Measurements from ENCODE around the gene MGAT5B. TPM values are rescaled to one million over a fixed set of nuclear protein-coding genes. Genes with fewer than 3 reads are reported as not detected.
A peak's percentile ranks its signal among the peaks of the same experiment; 100 is the strongest.

MGAT5B gene
- total and polyA plus RNA-seq, 4 donors = 0.02 to 0.25 TPM; not detected in 2

DNA sequence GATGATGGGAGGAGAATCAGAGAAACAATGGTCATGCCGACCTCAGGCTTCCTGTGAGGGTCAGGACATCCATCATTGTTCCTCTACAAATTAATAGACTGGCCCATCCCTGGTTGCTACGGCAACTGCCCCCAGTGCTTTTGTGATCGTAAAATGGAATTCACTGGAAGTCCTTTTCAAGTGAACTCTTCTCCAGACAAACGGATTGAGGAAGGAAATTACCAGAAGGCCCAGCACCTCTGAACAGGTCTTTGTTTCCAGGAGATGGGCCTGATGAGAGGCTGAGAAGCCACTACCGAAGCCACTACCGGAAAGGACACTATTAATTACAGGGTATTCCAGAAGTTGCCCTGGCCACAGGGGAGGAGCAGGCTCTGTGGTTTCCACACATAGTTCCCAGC, 126.0 kb downstream of the MGAT5B start:
- TF ChIP-seq NR2F2 (IDR thresholded peaks at IDR 0.05) (peak; percentile 70), HNF4A (conservative IDR thresholded peaks at IDR 0.05) (no peak)
- H3K27ac ChIP-seq (ENCODE audit: low read depth in 1 of 2, low read length in 2 of 2) = no peak overlapping the region
- H3K9ac ChIP-seq (ENCODE audit: low read depth in 1 of 2, low read length in 2 of 2) = no peak overlapping the region
- H3K4me1 ChIP-seq (ENCODE audit: control insufficient read depth in 4 of 4, insufficient read depth in 4 of 4, low read length in 3 of 4) = no peaks in the 10 kb centered on the region
- H3K36me3 ChIP-seq (ENCODE audit: control insufficient read depth in 4 of 4, insufficient read depth in 3 of 4, low read depth in 1 of 4, low read length in 3 of 4) = no peaks in the 10 kb centered on the region
- H3K27me3 ChIP-seq (ENCODE audit: control insufficient read depth in 4 of 4, insufficient read depth in 4 of 4, low read length in 3 of 4) = no peaks in the 10 kb centered on the region
- 53% methylated on average over 6 of the region's 6 CpGs for WGBS
- no peak for DNase-seq (ENCODE audit: low spot score)
- no peaks in the 10 kb centered on the region for H3K9me3 ChIP-seq (ENCODE audit: control insufficient read depth in 4 of 4, low read length in 3 of 4)
- no peak overlapping the region for H3K4me3 ChIP-seq (ENCODE audit: low read depth in 1 of 3, low read length in 3 of 3)

DNA sequence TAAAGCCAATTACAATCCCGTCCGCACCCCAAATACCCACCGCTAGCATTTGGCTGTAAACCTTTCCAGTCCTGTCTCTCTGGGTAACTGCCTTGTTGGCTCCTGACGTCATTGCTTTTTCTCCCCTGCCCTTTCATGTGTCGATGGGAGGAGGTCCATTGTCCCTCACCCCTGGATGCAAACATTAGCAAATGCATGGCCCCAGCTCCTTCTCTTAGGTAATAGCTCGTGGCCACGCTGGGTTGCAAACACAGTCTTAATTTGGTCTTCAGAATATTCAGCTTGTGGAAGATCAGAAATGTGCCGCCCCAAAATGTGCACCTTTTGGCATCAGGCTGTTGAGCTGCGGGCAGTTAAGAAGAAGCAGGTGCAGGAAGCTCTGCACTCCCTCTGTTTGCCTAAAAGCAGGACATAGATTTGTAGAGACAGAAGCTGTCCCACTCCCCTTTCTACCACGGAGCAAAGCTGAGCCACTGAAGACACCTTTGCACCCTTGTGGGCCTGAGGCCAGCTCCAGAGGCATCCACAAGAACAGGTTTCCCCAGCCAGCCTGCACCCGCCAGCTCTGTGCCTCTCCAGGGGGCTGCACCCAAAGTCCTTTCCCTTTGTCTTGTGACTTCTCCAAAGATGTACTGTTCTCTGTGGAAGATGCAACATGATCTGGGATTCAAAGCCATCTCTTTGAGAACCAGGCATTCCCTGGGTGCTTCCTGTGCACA, 127.3 kb downstream of the MGAT5B start:
- no peaks in the 10 kb centered on the region for H3K9me3 ChIP-seq (ENCODE audit: control insufficient read depth in 4 of 4, low read length in 3 of 4)
- H3K27me3 ChIP-seq (ENCODE audit: control insufficient read depth in 4 of 4, insufficient read depth in 4 of 4, low read length in 3 of 4) = no peaks in the 10 kb centered on the region
- H3K9ac ChIP-seq (ENCODE audit: low read depth in 1 of 2, low read length in 2 of 2) = no peak overlapping the region
- no peak for DNase-seq (ENCODE audit: low spot score)
- H3K4me3 ChIP-seq (ENCODE audit: low read depth in 1 of 3, low read length in 3 of 3) = no peak overlapping the region
- TF ChIP-seq, protein P1, sequence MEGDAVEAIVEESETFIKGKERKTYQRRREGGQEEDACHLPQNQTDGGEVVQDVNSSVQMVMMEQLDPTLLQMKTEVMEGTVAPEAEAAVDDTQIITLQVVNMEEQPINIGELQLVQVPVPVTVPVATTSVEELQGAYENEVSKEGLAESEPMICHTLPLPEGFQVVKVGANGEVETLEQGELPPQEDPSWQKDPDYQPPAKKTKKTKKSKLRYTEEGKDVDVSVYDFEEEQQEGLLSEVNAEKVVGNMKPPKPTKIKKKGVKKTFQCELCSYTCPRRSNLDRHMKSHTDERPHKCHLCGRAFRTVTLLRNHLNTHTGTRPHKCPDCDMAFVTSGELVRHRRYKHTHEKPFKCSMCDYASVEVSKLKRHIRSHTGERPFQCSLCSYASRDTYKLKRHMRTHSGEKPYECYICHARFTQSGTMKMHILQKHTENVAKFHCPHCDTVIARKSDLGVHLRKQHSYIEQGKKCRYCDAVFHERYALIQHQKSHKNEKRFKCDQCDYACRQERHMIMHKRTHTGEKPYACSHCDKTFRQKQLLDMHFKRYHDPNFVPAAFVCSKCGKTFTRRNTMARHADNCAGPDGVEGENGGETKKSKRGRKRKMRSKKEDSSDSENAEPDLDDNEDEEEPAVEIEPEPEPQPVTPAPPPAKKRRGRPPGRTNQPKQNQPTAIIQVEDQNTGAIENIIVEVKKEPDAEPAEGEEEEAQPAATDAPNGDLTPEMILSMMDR (IDR thresholded peaks at IDR 0.05; ENCODE audit: low read depth, low read length, missing input control) = no peak
- TF ChIP-seq EGR1 (IDR thresholded peaks at IDR 0.05; ENCODE audit: low read depth in 2 of 2) = no peak
- no peaks in the 10 kb centered on the region for H3K36me3 ChIP-seq (ENCODE audit: control insufficient read depth in 4 of 4, insufficient read depth in 3 of 4, low read depth in 1 of 4, low read length in 3 of 4)
- H3K4me1 ChIP-seq (ENCODE audit: control insufficient read depth in 4 of 4, insufficient read depth in 4 of 4, low read length in 3 of 4) = no peaks in the 10 kb centered on the region
- no peak overlapping the region for H3K27ac ChIP-seq (ENCODE audit: low read depth in 1 of 2, low read length in 2 of 2)
- WGBS = 44% methylated on average over 11 of the region's 11 CpGs

DNA sequence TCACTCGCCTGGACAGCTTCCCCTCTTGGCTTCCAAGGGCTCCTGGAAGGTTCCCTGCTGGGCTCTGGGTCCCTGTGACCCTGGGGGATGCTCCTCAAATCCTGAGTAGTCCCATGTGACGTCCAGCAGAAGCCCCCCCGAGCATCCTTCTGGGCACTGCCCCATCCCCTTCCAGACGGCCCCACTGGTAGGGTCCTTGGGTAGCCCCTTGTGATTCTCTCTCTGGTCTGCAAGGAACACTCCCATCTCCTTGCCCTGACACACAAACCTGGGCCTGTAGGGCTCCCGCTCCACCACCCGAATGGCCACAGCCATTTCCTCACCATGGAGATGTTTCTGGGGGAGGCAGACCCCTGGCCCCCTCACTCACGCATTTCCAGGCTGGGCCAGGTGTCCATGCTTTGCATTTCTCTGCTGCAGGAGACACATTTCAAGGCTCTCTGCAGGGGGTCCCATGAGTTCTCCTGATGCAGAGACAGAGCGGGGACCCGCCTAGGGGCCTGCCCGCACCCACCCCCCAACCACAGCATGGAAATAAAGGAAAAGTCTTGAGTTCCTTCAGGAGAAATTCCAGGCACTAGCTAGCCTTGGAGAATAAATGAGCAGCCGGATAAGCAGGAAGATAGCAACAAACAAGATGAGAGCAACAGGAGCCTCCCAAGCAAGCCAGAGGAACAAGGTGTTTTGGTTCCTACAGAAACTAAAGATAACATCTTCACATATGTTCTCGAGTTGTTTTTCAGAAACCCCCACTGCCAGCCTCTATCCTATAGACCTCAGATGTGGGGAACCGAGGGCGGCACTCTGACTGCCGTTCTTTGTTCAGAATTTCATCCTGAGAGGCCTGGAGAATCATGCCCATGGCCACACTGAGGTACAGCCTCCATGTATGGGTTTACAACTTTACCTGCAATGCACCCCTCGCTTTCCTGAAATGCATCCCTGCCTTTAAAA, 128.8 kb downstream of the MGAT5B start:
- no peak for TF ChIP-seq FOXA1 (IDR thresholded peaks at IDR 0.05)
- no peak for TF ChIP-seq NR2F2 (IDR thresholded peaks at IDR 0.05)
- TF ChIP-seq FOXA2 (IDR thresholded peaks at IDR 0.05) = no peak
- TF ChIP-seq JUND (IDR thresholded peaks at IDR 0.05) = no peak
- no peak for TF ChIP-seq GABPA (IDR thresholded peaks at IDR 0.05 in 1 of 2, conservative IDR thresholded peaks at IDR 0.05 in 1 of 2)
- TF ChIP-seq TAF1 (conservative IDR thresholded peaks at IDR 0.05) = no peak
- TF ChIP-seq RAD21 (IDR thresholded peaks at IDR 0.05) = no peak
- TF ChIP-seq, protein P2, sequence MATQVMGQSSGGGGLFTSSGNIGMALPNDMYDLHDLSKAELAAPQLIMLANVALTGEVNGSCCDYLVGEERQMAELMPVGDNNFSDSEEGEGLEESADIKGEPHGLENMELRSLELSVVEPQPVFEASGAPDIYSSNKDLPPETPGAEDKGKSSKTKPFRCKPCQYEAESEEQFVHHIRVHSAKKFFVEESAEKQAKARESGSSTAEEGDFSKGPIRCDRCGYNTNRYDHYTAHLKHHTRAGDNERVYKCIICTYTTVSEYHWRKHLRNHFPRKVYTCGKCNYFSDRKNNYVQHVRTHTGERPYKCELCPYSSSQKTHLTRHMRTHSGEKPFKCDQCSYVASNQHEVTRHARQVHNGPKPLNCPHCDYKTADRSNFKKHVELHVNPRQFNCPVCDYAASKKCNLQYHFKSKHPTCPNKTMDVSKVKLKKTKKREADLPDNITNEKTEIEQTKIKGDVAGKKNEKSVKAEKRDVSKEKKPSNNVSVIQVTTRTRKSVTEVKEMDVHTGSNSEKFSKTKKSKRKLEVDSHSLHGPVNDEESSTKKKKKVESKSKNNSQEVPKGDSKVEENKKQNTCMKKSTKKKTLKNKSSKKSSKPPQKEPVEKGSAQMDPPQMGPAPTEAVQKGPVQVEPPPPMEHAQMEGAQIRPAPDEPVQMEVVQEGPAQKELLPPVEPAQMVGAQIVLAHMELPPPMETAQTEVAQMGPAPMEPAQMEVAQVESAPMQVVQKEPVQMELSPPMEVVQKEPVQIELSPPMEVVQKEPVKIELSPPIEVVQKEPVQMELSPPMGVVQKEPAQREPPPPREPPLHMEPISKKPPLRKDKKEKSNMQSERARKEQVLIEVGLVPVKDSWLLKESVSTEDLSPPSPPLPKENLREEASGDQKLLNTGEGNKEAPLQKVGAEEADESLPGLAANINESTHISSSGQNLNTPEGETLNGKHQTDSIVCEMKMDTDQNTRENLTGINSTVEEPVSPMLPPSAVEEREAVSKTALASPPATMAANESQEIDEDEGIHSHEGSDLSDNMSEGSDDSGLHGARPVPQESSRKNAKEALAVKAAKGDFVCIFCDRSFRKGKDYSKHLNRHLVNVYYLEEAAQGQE (IDR thresholded peaks at IDR 0.05) = no peak
- TF ChIP-seq, protein P3, sequence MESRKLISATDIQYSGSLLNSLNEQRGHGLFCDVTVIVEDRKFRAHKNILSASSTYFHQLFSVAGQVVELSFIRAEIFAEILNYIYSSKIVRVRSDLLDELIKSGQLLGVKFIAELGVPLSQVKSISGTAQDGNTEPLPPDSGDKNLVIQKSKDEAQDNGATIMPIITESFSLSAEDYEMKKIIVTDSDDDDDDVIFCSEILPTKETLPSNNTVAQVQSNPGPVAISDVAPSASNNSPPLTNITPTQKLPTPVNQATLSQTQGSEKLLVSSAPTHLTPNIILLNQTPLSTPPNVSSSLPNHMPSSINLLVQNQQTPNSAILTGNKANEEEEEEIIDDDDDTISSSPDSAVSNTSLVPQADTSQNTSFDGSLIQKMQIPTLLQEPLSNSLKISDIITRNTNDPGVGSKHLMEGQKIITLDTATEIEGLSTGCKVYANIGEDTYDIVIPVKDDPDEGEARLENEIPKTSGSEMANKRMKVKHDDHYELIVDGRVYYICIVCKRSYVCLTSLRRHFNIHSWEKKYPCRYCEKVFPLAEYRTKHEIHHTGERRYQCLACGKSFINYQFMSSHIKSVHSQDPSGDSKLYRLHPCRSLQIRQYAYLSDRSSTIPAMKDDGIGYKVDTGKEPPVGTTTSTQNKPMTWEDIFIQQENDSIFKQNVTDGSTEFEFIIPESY (IDR thresholded peaks at IDR 0.05) = no peak
- TF ChIP-seq, protein P1 (IDR thresholded peaks at IDR 0.05; ENCODE audit: low read depth, low read length, missing input control) = no peak
- no peak for TF ChIP-seq SP1 (IDR thresholded peaks at IDR 0.05)
- TF ChIP-seq HNF4A (conservative IDR thresholded peaks at IDR 0.05) = no peak
- TF ChIP-seq, protein P4, sequence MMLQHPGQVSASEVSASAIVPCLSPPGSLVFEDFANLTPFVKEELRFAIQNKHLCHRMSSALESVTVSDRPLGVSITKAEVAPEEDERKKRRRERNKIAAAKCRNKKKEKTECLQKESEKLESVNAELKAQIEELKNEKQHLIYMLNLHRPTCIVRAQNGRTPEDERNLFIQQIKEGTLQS (IDR thresholded peaks at IDR 0.05) = no peak
- 71% methylated on average over 16 of the region's 16 CpGs for WGBS

More for the DNA sequence above, 128.8 kb downstream of the MGAT5B start:
- no peak overlapping the region for H3K27ac ChIP-seq (ENCODE audit: low read depth in 1 of 2, low read length in 2 of 2)
- H3K9ac ChIP-seq (ENCODE audit: low read depth in 1 of 2, low read length in 2 of 2) = no peak overlapping the region
- H3K36me3 ChIP-seq (ENCODE audit: control insufficient read depth in 4 of 4, insufficient read depth in 3 of 4, low read depth in 1 of 4, low read length in 3 of 4) = no peaks in the 10 kb centered on the region
- no peaks in the 10 kb centered on the region for H3K4me1 ChIP-seq (ENCODE audit: control insufficient read depth in 4 of 4, insufficient read depth in 4 of 4, low read length in 3 of 4)
- H3K4me3 ChIP-seq (ENCODE audit: low read depth in 1 of 3, low read length in 3 of 3) = no peak overlapping the region
- DNase-seq (ENCODE audit: low spot score) = no peak
- no peaks in the 10 kb centered on the region for H3K9me3 ChIP-seq (ENCODE audit: control insufficient read depth in 4 of 4, low read length in 3 of 4)
- H3K27me3 ChIP-seq (ENCODE audit: control insufficient read depth in 4 of 4, insufficient read depth in 4 of 4, low read length in 3 of 4) = no peaks in the 10 kb centered on the region
